ENCODE results near the gene PTPRK.

- TF ChIP-seq POLR2A (IDR thresholded peaks at IDR 0.05) (no peak), CTCF (IDR thresholded peaks at IDR 0.05) (no peak)
Measured at GRCh38 chr6:128078276-128078675, 442.1 kb downstream of the PTPRK start.

All from sigmoid colon (tissue), 3 donors.